Measurements from ENCODE around the gene HMG20B. TPM values are rescaled to one million over a fixed set of nuclear protein-coding genes. Genes with fewer than 3 reads are reported as not detected.

Gene HMG20B
- polyA plus RNA-seq, 1 donor from 2014 or later = 22.6 TPM

DNA sequence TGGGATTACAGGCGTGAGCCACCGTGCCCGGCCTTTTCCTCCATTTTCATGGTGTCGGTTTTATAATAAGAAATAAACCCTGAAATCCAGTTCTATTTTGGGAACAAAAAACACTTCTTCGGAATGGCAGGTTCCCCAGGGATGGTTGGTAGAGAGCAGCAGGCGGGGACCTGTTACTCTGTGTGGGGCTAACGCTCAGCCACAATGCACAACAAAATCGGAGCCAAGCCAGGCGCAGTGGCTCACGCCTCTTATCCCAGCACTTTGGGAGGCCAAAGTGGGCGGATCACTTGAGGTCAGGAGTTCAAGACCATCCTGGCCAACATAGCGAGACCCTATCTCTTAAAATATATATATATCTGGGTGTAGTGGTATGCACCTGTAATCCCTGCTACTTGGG is 28.3 kb downstream of the HMG20B start:
- H3K27me3 ChIP-seq (ENCODE audit: insufficient read depth, low read depth, low read length) = peaks cover 10% of the 10 kb centered on the region
- TF ChIP-seq, protein P1, sequence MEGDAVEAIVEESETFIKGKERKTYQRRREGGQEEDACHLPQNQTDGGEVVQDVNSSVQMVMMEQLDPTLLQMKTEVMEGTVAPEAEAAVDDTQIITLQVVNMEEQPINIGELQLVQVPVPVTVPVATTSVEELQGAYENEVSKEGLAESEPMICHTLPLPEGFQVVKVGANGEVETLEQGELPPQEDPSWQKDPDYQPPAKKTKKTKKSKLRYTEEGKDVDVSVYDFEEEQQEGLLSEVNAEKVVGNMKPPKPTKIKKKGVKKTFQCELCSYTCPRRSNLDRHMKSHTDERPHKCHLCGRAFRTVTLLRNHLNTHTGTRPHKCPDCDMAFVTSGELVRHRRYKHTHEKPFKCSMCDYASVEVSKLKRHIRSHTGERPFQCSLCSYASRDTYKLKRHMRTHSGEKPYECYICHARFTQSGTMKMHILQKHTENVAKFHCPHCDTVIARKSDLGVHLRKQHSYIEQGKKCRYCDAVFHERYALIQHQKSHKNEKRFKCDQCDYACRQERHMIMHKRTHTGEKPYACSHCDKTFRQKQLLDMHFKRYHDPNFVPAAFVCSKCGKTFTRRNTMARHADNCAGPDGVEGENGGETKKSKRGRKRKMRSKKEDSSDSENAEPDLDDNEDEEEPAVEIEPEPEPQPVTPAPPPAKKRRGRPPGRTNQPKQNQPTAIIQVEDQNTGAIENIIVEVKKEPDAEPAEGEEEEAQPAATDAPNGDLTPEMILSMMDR (IDR thresholded peaks at IDR 0.05; ENCODE audit: poor library complexity, severe bottlenecking) = no peak
- no peak for TF ChIP-seq RAD21 (conservative IDR thresholded peaks at IDR 0.05)
- TF ChIP-seq EZH2 (IDR thresholded peaks at IDR 0.05; ENCODE audit: borderline replicate concordance, insufficient read depth, low read length, poor library complexity, severe bottlenecking) = no peak
- no peak for TF ChIP-seq TAF1 (IDR thresholded peaks at IDR 0.05; ENCODE audit: low read depth)
- TF ChIP-seq SMC3 (conservative IDR thresholded peaks at IDR 0.05; ENCODE audit: poor library complexity) = no peak
- no peak for TF ChIP-seq MXI1 (conservative IDR thresholded peaks at IDR 0.05; ENCODE audit: poor library complexity, severe bottlenecking)
- no peak for TF ChIP-seq EP300 (conservative IDR thresholded peaks at IDR 0.05; ENCODE audit: poor library complexity, severe bottlenecking)
- TF ChIP-seq POLR2AphosphoS5 (IDR thresholded peaks at IDR 0.05) = no peak
- TF ChIP-seq, protein P2, sequence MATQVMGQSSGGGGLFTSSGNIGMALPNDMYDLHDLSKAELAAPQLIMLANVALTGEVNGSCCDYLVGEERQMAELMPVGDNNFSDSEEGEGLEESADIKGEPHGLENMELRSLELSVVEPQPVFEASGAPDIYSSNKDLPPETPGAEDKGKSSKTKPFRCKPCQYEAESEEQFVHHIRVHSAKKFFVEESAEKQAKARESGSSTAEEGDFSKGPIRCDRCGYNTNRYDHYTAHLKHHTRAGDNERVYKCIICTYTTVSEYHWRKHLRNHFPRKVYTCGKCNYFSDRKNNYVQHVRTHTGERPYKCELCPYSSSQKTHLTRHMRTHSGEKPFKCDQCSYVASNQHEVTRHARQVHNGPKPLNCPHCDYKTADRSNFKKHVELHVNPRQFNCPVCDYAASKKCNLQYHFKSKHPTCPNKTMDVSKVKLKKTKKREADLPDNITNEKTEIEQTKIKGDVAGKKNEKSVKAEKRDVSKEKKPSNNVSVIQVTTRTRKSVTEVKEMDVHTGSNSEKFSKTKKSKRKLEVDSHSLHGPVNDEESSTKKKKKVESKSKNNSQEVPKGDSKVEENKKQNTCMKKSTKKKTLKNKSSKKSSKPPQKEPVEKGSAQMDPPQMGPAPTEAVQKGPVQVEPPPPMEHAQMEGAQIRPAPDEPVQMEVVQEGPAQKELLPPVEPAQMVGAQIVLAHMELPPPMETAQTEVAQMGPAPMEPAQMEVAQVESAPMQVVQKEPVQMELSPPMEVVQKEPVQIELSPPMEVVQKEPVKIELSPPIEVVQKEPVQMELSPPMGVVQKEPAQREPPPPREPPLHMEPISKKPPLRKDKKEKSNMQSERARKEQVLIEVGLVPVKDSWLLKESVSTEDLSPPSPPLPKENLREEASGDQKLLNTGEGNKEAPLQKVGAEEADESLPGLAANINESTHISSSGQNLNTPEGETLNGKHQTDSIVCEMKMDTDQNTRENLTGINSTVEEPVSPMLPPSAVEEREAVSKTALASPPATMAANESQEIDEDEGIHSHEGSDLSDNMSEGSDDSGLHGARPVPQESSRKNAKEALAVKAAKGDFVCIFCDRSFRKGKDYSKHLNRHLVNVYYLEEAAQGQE (IDR thresholded peaks at IDR 0.05; ENCODE audit: borderline replicate concordance) = no peak
- H3K4me2 ChIP-seq (ENCODE audit: low read length) = no peak overlapping the region
- no peak overlapping the region for H3K27ac ChIP-seq (ENCODE audit: low read length)
- H3F3A ChIP-seq (ENCODE audit: insufficient read depth, low read length, poor library complexity, severe bottlenecking) = no peaks in the 10 kb centered on the region
- H3K36me3 ChIP-seq (ENCODE audit: insufficient read depth, low read length) = no peaks in the 10 kb centered on the region
- no peaks in the 10 kb centered on the region for H3K79me2 ChIP-seq (replicated peaks; ENCODE audit: insufficient read depth, low read length)
- H3K4me3 ChIP-seq (ENCODE audit: low read length) = no peak overlapping the region
- no peak overlapping the region for H3K9ac ChIP-seq (ENCODE audit: low read length)
- no peaks in the 10 kb centered on the region for H3K9me2 ChIP-seq (ENCODE audit: insufficient read depth, low read length)
- no peak overlapping the region for H2AFZ ChIP-seq (ENCODE audit: low read depth, low read length)
- no peaks in the 10 kb centered on the region for H3K9me3 ChIP-seq (ENCODE audit: low read length)
- H4K20me1 ChIP-seq (ENCODE audit: insufficient read depth) = no peaks in the 10 kb centered on the region

DNA sequence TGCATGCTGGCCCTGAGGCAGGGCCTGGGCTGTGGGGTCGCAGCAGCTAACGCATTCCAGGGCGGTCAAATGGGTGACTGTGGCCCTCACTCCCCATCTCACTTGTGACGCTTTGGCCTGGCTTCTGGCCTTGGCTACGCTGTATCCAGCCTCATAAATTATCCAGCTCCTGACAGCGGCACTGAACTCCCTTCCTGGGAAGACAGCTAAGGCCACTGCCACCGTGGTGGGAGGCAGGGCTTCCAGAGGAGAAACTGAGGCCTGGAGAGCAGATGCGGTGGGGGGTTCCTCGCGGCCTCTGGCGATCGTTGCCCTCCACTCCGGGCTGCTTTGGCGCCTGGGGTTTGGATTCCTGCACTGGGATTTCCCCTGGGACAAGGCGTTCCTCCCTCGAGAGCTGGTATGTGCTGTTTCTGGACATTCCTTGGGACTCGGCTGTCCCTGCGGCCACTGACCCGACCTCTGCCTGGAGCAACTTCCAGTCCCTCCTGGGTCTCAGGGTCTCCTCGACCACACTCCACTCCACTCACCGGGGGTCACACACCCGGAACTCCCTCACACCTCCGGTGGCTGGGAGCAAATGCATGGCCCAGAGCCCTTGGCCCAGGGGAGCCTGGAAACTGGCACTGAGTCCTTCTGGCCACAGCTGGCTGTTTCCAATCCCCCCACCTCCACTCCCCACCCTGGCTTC is 30.5 kb downstream of the HMG20B start:
- TF ChIP-seq, protein P2 (IDR thresholded peaks at IDR 0.05; ENCODE audit: borderline replicate concordance) = no peak
- no peak for TF ChIP-seq TAF1 (IDR thresholded peaks at IDR 0.05; ENCODE audit: low read depth)
- TF ChIP-seq SMC3 (conservative IDR thresholded peaks at IDR 0.05; ENCODE audit: poor library complexity) = no peak
- no peak for TF ChIP-seq EP300 (conservative IDR thresholded peaks at IDR 0.05; ENCODE audit: poor library complexity, severe bottlenecking)
- H3K79me2 ChIP-seq (replicated peaks; ENCODE audit: insufficient read depth, low read length) = no peaks in the 10 kb centered on the region
- H2AFZ ChIP-seq (ENCODE audit: low read depth, low read length) = no peak overlapping the region
- H3K4me2 ChIP-seq (ENCODE audit: low read length) = no peak overlapping the region
- H4K20me1 ChIP-seq (ENCODE audit: insufficient read depth) = no peaks in the 10 kb centered on the region
- no peaks in the 10 kb centered on the region for H3F3A ChIP-seq (ENCODE audit: insufficient read depth, low read length, poor library complexity, severe bottlenecking)
- H3K27me3 ChIP-seq (ENCODE audit: insufficient read depth, low read depth, low read length) = peaks cover 32% of the 10 kb centered on the region
- no peaks in the 10 kb centered on the region for H3K36me3 ChIP-seq (ENCODE audit: insufficient read depth, low read length)
- no peak overlapping the region for H3K9ac ChIP-seq (ENCODE audit: low read length)
- no peaks in the 10 kb centered on the region for H3K9me2 ChIP-seq (ENCODE audit: insufficient read depth, low read length)
- no peaks in the 10 kb centered on the region for H3K9me3 ChIP-seq (ENCODE audit: low read length)
- no peak overlapping the region for H3K4me3 ChIP-seq (ENCODE audit: low read length)
- no peak overlapping the region for H3K27ac ChIP-seq (ENCODE audit: low read length)
